NCI-H345 (cell line): ENCODE results near the gene NMNAT1.
"Not testable (repeated sequence)": the region's sequence is repeated elsewhere in the genome, so short reads cannot be mapped to it uniquely, and the experiment has no call there.

Source experiments
- DNase-seq: peaks from one replicate; lab custom pipeline; 2025; lab: John Stamatoyannopoulos, UW

The NMNAT1 gene

DNA sequence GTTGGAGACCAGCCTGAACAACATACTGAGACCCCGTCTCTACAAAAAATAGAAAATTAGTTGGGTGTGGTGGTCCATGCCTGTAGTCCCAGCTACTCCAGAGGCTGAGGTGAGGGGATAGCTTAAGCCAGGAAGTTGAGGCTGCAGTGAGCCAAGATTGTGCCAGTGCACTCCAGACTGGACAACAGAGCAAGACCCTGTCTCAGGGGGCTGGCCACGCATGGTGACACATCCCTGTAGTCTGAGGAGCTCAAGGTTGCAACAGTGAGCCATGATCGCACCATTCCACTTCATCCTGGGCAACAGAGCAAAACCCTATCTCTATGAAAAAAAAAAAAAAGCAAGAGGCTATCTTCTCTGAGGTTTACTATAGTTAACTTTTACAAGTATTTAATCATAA is 76.8 kb downstream of the NMNAT1 start:
- no peak for DNase-seq

DNA sequence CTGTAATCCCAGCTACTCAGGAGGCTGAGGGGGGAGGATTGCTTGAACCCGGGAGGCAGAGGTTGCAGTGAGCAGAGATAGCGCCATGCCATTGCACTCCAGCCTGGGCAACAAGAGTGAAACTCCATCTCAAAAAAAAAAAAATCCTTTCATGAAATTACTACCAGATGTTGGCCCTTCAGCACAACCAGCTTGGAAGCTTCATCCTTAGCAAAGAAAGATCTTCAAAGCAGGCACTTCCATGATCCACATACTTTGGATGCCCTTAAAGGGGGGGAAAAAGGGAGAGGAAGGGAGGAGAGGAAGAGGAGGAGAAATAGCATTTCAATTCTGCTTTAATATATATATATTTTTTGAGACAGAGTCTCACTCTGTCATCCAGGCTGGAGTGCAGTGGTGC is 77.4 kb downstream of the NMNAT1 start:
- DNase-seq: not testable (repeated sequence)

DNA sequence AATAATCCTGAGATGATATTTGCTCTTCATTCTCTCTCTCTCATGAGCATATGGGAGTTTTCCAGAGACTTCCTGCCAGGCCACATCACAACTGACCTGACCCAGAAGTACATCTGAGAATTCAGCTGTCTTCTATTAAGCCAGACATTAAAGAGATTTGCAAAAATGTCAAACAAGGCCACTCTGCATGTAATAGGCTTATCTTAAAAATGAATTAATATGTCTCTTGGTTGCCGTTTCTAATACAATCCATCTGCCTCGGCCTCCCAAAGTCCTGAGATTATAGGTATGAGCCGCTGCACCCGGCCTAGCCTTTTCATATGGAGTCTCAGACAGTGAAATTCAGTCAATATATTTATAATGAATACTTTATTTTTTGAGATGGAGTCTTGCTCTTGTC is 78.7 kb downstream of the NMNAT1 start:
- DNase-seq: not testable (repeated sequence)

- no peak for DNase-seq
Observed at GRCh38 chr1:10022656-10023055, 79.4 kb downstream of the NMNAT1 start.

GRCh38 chr1:10025354-10025753 is 82.1 kb downstream of the NMNAT1 start:
- DNase-seq: no peak

- no peak for DNase-seq
Observed at GRCh38 chr1:10027027-10027426, 83.8 kb downstream of the NMNAT1 start.

- not testable (repeated sequence) for DNase-seq
Observed at GRCh38 chr1:10028956-10029500, 85.8 kb downstream of the NMNAT1 start.

- DNase-seq: no peak
Observed at GRCh38 chr1:10031461-10031860, 88.2 kb downstream of the NMNAT1 start.

- peak; percentile 98 for DNase-seq
Observed at GRCh38 chr1:10032590-10033358, 89.5 kb downstream of the NMNAT1 start, which contains the start of gene UBE4B. Gene UBE4B, plus strand, starts transcription at chr1:10032958. Its CDS starts 713 bp downstream, at chr1:10033671.

DNA sequence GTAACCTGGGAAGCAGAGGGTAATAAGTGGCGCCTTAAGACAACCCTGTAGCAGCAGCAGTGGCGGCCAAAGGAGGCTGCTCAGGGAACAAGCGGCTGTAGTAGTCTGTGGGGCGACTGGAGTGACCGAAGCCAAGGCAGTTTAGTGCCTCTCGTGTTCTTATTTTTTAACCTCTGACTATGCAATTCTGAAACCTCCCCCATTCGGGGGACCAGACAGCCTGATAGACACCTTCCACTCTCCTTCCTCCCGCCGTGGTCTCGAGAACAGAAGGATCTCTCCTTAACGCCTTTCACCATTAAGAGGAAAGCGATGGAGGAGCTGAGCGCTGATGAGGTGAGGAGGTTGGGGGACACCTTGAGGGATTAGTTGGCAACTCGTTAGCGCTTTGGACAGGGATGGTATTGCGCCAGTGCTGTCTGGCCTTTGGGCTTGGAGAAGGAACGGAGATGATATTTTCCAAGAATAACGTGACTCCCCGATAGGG is 90.1 kb downstream of the NMNAT1 start:
- peak; percentile 17 for DNase-seq
